ENCODE results near the gene HOXC6.

Gene HOXC6

DNA sequence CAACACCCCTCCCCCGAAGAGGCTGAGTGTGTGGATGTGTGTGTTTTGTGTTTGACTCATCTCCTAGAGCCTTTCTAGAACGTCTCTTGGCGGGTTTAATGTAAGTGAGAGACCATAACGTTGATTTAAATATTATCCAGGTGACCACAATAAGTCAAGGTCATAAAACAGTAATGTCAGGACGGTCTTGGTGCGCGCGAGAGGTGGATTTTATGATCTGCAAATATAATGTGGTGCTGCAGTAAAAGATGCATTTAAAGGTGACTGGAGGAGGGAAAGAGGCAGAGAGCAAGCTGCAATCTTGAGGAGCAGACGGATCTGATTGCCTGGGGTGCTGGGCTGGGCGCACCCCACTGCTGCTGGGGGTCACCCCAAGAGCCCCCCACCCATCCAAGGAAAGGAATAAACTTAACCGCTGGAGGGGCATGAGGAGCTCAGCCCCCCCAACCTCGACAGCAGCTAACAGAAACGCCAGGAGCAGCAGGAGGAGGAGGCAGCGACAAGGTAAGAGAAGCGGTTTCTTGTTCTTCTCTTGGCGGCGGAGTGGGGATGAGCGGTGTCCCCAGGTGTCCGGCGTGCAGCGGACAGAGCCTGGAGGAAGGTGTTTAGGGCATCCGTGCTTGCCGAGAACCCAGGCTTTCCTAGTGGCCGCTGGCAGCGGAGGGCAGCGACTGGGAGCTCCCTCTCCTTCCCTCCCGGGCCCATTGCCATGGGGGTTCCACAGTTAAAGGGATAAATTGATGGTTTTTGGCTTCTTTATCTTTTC lies 37.7 kb upstream of the HOXC6 start:
- no peak for DNase-seq

DNA sequence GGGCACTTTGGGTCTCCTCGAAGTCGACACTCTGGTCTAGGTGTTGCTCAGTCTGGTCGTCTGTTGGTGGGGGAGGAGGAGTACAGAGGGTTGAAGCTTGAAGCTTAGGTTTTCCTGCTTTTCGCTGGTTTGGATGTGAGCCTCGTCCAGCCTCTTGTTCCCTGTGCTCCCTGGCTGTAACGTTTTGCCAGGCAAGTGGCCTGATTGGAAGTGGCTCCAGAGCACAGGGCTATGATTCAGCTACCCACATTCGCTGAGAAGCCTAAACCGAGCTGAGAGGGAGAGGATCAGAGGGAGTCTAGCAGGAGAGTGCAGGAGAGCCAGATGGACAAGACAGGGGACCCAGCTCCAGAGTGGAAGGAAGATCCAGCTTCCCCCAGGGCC lies 37.2 kb upstream of the HOXC6 start:
- no peak for DNase-seq

DNA sequence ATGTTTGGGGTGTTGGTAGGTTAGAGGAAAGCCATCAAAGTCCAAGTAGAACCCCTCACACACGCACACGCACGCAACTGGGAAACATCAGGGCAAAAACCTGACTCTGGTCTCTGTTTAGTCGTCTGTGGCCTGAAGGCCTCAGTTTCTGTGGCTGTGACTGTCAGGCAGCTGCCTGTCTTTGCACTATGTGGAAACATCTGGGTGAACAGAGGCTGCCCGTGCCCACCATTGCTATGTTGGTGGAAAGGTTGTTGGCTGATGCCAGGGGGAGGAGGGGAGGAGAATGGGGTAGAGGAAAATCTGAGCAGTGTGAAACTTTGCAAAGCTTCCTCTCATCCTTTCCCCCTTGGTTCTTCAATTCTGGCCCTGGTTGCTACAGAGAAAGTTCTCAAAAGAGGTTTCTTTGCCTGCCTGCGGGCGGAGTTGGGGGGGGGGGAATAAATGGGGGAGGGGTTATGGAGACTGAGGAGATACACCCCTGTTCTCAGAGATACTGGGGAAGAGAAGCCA lies 35.8 kb upstream of the HOXC6 start:
- DNase-seq: no peak

DNA sequence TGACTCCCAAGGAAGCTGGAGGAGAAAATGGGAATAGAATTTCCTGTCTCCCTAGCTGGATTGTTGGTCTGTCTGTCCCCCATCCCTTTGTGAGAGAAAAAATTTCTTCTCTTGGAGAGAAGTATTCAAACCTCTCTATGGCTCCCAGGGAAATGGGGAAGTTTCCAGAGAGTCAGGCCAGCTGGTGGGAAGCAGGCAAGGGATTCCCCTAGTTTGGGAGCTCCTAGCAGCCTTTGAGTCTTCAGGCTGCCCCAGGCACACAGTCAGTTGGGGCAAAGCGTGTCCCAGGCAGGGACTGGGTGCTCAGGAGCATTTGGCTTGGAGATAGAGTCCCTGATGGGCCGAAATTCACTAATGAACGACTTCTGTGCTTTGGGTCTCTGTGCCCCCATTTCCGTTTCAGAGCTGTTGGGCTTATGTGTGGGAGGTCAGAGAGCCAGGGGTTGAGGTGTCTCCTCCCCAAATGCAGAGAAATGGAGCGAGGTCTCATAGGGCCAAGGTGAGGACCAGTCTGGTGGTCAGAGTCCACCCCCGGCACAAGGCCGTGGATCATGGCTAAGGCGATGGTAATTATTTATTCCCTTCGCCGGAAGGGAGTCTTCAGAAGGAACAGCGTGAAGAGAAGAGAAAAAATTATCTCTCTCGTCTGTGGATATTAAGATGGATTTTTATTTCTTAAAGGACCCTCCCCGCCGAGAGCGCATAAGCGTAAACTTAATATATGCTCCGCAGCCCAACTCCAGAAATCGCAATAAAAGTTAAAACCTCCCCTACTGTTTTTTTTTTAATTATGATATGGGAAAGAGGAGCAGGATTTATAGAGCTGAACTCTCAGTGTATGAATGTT lies 34.9 kb upstream of the HOXC6 start:
- DNase-seq: no peak

DNA sequence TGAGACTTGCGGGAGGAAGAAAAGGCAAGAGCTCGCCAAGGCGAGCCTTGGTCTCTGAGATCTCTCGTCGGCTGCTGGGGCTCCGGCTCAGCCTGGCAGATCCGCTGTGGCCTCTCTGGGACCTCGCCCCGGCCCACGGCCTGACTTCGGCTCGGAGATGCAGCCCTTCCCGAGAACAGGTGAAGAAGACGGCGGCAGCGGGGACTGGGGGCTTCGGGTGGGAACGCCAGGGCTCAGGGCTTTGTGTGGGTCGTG lies 34.3 kb upstream of the HOXC6 start:
- DNase-seq: no peak

DNA sequence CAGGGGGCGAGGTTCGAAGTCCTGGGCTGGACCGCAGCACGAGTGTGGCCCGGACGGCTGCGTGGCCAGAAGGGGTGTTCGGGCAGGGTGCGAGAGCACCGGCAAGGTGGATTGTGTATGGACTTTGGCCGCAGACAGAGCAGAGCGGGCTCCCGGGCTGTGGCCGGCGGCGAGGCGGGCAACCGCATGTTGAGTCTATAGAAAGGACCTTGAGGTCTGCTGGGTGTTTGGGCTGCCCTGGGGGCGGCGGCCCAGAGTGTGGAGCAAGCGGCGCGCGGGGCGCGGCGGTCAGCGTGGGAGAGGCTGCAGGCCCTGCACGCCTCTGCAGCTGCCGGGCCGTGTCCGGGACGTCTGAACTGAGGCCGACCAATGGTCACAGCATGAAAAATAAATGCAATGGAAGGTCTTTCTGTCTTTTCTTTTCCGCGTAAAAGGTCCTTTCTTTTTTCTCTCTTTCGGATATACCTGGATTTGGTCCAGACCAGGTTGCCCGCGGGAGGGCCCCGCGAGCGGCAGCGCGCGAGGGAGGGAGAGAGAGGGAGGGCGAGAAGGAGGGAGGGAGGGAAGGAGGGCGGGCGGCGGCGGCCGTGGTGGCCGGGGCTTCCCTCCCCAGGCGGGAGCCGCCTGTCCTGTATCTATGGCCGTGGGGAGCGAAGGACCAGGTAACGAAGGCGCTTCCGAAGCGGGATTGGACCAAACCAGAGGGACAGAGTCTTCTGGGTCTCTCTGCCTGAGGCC lies 33.8 kb upstream of the HOXC6 start:
- DNase-seq: no peak

DNA sequence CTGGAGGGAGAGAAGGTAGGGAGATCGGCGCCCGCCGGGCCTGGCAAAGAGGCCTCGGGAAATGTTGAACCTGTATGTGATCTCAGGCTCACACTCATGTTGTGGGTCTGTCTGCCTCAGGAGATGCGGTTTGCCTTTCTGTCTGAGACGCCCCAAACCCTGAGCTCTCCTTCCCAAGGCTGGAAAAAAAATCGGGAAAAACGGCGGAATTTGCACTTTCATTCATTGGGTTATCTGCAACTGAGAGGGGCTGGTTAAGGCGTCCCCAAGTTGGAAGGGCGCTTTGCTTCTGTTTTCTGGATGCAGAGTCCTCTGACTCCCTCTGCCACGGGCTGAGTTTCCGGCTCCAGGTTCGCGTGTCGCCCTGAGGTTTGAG lies 33.2 kb upstream of the HOXC6 start:
- no peak for DNase-seq

DNA sequence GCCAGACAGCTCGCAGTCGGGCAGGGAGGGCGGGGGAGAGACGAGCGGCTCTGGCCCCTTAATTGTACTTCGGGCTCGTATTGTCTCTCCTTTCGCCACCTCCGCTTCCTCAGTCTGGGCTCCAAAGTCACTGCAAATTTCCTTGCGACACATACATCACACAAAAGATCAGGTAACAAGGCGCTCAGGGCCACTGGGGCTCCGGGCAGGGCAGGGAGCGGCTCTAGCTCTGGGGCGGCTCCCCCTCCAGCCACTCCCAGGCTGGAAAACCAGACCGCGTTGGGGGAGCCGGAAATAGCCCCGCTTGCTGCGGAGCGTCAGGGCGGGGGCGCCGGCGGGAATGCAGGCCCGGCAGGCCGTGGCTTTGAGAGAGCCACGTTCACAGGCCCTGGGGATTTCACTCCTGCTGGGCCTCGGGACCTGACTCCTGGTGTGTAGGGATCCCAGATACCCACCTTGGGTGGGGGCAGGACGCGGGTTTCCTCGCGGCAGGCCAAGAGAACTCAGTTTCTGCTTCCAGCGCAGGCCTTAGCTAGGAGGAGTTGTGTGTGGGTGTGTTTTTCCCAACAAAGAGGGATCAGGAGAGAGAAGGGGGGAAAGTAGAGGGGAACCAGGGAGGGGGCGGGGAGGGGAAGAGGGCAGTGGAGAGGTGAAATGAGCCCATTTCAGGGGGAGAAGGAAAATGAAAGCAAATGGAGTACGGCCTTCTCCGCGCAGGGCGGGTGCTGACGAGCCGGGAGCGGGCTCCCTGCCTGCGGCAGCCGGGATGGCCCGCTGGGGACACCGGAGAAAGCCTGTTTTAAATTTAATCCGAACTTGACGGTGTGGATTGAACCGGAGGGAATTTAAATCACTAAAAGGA lies 32.6 kb upstream of the HOXC6 start:
- DNase-seq: no peak

DNA sequence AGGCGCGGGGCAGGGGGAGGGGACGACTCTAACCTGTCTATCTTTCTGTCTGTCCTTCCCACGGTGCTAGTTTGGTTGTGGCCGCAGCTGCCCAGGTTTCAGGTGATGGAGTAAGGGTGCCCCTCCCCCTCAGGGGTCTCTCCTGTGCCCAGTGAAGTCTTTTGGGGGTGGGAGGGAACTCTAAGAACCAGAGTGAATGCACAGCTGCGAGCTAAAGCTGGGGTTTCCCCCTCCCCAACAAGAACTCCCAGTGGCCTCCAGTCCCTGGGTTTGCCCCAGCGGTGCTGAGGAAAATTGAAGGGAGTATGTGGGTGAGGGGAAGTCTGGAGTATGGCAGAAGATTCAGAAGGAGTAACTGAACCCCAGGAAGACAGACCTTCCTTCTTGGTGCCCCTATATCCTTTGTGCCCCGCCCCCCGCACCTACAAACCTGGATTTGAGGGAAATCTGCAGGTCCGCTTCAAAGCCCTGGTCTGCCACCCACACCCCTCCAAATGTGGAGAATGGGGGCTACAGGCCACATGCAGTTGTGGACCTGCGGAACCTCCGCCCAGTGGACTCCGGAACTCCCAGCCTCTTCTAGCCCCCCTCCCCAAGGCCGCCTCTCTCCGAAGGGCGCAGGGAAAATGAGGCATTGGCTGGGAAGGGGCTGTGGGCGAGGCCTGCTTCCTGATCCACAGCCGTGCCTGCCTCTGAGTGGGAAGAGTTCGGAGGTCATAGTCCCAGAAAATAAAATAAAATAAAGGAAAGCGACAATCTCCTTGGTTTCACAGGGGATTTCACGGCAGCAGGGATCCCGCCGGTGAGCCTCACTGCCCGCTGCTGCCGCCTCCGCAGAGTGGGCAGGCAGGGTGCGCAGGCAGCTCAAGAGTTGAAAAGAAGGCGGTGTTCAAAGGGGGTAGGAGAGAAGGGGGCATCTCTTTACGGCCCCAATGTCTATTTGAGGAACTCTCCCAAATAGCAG lies 31.7 kb upstream of the HOXC6 start:
- DNase-seq: no peak

DNA sequence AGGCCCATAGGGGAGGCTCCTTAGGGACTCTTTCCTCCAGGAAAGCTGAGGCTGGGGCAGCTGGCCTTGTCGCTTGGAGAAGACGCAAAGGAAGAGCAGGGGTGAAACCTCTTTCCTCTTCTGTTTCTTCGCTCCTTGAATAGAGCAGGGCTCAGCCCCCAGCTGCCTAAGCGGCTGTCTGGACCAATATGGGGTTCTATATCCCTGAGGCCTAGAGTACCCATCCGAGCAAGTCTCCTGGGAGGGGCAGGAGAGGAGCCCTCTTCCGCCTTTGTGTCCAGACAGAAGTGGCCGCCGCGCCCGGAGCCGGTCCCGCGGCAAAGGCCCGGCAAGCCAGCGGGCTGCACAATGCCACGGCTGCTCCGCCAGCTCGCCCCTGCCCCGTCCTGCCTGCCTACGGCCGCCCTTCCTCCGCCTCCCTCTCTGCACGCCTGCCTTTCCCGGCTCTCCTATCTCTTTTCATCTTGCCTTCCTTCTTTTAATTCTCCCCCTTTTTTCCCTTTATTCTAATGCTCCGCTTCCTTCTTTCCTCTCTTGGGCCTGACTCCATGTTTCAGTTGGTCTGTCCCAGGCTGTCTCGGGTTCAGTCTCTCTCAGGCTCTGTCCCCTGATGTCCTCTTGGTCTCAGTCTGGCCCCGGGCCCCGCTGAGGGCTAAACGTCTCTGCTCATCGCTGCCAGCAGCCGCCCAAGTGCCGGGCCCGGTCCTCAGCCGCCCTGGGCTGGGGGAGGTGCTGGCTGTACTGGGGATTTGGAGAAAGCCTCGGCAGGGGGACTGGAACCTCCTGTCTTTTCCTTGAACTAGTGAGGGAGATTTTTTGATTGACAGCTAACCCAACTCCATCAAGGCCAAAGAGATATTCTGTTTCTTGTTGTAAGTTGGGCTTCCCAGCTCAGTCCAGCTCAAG lies 30.8 kb upstream of the HOXC6 start:
- no peak for DNase-seq

DNA sequence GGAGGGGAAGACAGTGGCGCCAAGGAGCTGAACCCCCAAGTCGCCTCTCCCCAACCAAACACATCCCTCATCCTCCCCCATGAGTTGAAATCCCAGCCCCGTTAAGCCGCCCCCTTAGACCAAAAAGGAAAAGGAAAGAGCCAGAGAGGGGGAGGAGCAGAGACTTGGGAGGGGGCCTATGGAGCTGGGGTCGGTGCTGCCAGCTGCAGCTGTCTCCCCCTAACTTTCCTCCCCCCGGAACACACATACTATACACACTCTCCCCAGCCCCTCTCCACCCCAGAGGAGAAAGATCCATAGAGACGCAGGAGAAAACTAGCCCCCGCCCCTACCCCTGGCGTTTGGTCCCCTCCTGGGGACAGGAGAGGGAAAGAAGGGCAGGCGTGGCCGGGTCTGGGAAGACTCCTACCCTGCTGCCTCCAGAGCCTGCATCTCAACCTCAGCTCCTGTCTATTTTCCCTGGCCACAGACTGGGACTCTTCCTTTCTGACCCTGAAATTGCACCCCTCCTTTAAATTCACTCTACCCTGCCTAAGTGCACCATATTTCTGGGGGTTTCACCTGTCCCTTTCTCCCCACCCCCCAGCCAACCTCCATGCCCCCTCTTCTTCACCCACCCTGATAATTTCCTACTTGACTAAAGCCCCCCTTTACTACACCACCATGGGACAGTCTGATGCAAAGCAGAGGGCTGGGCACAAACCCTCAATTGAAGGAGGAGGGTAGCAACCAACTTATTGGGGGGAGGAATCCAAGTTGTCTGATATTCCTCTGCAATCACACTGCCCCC lies 29.9 kb upstream of the HOXC6 start:
- DNase-seq: no peak

DNA sequence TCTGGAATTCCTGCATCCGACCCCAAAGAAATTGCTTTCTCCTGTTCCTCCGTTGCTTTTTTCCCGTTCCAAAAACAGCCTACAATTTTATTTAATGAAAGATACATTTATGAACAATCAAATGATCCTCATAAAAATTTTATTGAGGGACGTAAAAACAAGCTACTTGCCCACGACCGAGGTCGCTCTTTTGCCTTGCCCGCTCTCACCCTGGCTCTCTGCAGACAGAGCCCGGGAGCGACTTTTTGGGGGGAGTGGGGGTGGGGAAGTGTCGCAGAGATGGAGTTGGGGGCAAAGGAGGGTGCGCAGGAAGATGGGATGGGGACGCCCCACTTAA lies 29.4 kb upstream of the HOXC6 start:
- DNase-seq: no peak

DNA sequence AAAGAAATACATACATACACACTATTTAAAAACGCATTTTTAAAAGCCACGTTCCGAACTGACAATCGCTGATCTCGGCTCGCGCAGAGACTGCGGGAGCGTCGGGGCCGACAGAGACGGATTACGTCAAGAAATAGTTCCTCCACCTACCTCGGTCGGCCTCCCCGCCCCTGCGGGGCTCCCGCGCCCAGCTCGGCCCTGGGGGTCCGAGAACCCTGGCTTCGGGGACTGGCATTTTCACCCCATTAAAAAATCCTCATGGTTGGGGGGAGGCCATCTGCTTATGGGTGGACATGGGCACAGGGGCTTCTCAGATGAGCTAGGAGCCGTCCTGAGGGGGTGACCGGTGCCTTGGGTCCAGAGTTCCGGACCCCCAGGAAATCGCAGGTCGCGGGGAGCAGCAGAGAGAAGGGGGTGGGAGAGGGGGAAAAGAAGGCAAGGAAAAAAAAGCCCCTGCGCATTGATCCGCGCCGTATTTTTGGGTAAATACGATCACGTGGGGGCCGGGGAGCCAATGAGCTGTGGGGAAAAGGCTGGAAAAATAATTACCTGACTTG lies 28.6 kb upstream of the HOXC6 start:
- no peak for DNase-seq

DNA sequence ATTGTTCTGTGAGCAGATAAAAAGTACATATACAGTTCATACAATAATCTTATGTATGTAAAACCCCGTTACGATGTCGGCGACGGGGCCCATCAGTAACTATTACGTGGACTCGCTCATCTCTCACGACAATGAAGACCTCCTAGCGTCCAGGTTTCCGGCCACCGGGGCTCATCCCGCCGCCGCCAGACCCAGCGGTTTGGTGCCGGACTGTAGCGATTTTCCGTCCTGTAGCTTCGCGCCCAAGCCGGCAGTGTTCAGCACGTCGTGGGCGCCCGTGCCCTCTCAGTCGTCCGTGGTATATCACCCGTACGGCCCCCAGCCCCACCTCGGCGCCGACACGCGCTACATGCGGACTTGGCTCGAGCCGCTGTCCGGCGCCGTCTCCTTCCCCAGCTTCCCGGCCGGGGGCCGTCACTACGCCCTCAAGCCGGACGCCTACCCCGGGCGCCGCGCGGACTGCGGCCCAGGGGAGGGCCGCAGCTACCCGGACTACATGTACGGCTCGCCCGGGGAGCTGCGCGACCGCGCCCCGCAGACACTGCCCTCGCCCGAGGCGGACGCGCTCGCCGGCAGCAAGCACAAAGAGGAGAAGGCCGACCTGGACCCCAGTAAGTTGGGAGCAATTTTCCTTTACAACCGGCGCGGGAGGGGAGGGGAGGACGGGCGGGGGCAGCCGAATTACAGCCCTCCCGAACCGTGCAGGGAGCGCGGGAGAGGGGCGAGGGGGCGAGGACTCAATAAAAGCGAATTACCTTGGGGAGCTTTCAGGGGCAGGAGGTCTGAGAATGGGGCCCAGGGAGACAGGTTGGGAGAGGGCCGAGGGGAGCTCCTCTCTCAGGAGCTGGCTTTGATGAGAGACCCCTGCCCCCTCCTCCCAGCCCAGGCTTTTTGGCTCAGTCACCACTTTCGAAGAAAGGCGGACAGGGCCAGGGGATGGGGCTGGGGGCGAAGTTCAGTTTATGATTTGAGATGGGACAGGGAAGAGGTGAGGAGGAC lies 27.8 kb upstream of the HOXC6 start, which contains the start of gene HOXC9:
Gene HOXC9, plus strand, starts transcription at position 46 of the 999 bp plus-strand sequence. Its CDS starts 28 bp downstream, at position 74.
- DNase-seq: no peak

DNA sequence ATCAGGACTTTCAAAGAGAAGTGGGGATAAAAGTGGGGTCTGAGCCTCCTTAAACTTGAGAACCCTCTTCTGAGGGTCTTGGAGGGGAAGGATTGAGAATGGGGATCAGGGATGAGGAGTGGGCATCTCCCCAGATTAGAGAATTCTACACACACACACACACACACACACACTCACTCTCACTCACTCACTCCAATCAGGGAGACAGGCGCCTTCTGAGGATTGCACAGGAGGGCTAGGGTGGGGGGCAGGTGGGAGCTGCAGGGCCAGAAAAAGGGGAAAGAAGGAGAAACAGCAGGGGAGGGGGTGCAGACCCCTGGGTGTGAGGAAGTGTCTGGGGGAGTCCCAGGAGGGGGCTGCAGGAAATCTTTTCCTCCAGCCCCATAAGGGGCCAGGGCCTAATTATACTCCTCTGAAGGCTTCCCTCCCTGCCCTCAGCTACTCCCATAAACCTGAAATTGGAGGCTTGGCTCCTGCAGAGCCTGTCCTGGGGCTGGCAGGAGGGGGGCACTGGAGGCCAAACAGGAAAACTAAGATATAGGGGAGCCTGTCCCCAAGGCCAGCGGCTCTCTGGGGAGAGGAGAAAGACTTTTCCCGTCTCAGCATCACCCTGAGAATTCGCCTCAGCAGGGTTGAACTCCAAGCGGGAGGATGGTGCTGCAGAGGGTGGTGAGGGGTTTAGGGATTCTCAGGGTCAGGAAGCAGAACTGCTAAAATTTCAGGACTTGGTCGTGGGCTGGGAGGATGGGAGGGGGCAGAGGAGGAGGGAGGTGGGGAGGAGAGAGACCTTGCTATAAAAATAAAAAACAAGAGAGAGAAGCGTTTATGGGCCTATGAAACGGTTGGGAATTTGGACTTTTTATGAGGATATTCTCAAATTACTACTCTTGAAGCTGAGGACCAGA lies 26.7 kb upstream of the HOXC6 start:
- no peak for DNase-seq

DNA sequence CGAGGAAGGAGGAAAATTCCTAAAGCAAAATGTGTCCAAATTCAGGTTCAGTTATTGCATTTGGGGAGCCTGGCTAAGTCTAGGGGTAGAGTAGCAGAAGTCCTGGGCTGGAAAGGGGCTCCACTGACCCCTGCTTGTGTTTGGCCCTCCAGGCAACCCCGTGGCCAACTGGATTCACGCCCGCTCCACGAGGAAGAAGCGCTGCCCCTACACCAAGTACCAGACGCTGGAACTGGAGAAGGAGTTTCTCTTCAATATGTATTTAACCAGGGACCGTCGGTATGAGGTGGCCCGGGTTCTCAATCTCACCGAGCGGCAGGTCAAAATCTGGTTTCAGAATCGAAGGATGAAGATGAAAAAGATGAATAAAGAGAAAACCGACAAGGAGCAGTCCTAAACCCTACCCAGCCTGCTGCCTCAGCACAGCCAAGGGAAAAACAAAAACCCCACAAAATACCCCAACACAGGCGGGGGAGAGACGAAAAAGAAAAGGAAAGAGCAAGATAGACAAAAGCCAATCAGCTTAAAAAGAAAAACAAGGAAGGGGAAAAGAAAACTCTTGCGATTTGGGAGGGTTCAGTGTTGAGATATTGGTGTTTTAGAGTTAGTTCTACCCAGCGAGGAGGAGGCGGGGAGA lies 25.8 kb upstream of the HOXC6 start:
- DNase-seq: no peak
